Activated CD8-positive, alpha-beta T cell treated with anti-CD3 and anti-CD28 coated beads for 36 hours (primary cell): Measurements from ENCODE around the gene LUC7L2. TPM values are rescaled to one million over a fixed set of nuclear protein-coding genes. Genes with fewer than 3 reads are reported as not detected.
A peak's percentile ranks its signal among the peaks of the same experiment; 100 is the strongest.

Experiments
- ATAC-seq: fragments of 200-7000 bp; cut with Tn5 transposase; one replicate; pipeline ENCODE4 v1.10.0; 2021; ENCODE audit warnings: mild to moderate bottlenecking, moderate library complexity
- CTCF ChIA-PET: fragments of 350-600 bp; sonication (Branson Sonifier 250); formaldehyde crosslinking; loops from one replicate; lab custom pipeline; 2021; ENCODE audit warnings: antibody characterized with exemption; lab: Charles Lee
- POLR2A ChIA-PET: fragments of 350-600 bp; sonication (Branson Sonifier 250); formaldehyde crosslinking; loops from one replicate; lab custom pipeline; 2021; ENCODE audit warnings: antibody characterized with exemption; lab: Charles Lee
- DNase-seq: peaks from one replicate; pipeline ENCODE4 v3.0.0-alpha.2; 2020
- H3K27ac Mint-ChIP-seq: one replicate; pipeline ENCODE4 v1.8.0; 2021; ENCODE audit warnings: mild to moderate bottlenecking, mixed read lengths
- H3K27me3 Mint-ChIP-seq: one replicate; pipeline ENCODE4 v1.8.0; 2021; ENCODE audit warnings: mixed read lengths
- H3K36me3 Mint-ChIP-seq: one replicate; pipeline ENCODE4 v1.8.0; 2021; ENCODE audit warnings: low read depth, mixed read lengths
- H3K4me1 Mint-ChIP-seq: one replicate; pipeline ENCODE4 v1.8.0; 2021; ENCODE audit warnings: low read depth, mixed read lengths
- H3K4me3 Mint-ChIP-seq: one replicate; pipeline ENCODE4 v1.8.0; 2021; ENCODE audit warnings: mild to moderate bottlenecking, moderate library complexity, mixed read lengths
- H3K9me3 Mint-ChIP-seq: one replicate; pipeline ENCODE4 v1.8.0; 2021; ENCODE audit warnings: mixed read lengths
- intact Hi-C: fragments of 100-400 bp; cut with micrococcal nuclease; formaldehyde crosslinking; loops from one replicate; pipeline ENCODE4 v1.10.0; 2022
- total RNA-seq, 2 experiments: library from RNA; stranded (reverse); gene quantifications; one replicate each; pipeline ENCODE4 v1.2.3, GENCODE V29; 2021
- TF ChIP-seq, protein P1 (sequence below): fragments of 200-600 bp; IDR thresholded peaks from one replicate; pipeline ENCODE4 v1.8.0; 2022; ENCODE audit warnings: antibody characterized with exemption, mild to moderate bottlenecking

Gene LUC7L2
- total RNA-seq, 2 experiments from 2014 or later = 133 to 140 TPM

GRCh38 chr7:139341058-139341775 lies 18.5 kb upstream of the LUC7L2 start, which contains the start of gene FMC1:
TSS of gene FMC1 (plus strand) at chr7:139341337. CDS start at chr7:139341385, 48 bp downstream.
- ChIA-PET POLR2A (interaction anchor here (2.8 to 6.2 kb wide), 2 partner anchors 18 kb away, joined by 36 to 39 read pairs; partner anchors contain the start of gene LUC7L2), CTCF (interaction anchor here (1.4 kb wide), 1 partner anchor 8 kb away, joined by 4 read pairs; no protein-coding TSS in a partner anchor)
- Mint-ChIP-seq H3K9me3 (peaks cover 5% of the 10 kb centered on the region), H3K27me3 (peaks cover 3% of the 10 kb centered on the region), H3K27ac (peak within 1 kb of the TSS; percentile 99), H3K4me1 (peaks cover 24% of the 10 kb centered on the region), H3K4me3 (peak within 1 kb of the TSS; percentile 82), H3K36me3 (peaks cover 26% of the 10 kb centered on the region)
- intact Hi-C loops = loop anchor here (5.0 to 10.0 kb wide), 2 partner anchors 234 to 326 kb away; partner anchors contain the start of gene ZC3HAV1
- ATAC-seq (peak; percentile 68), DNase-seq (peak; percentile 95)
- TF ChIP-seq, protein P1, sequence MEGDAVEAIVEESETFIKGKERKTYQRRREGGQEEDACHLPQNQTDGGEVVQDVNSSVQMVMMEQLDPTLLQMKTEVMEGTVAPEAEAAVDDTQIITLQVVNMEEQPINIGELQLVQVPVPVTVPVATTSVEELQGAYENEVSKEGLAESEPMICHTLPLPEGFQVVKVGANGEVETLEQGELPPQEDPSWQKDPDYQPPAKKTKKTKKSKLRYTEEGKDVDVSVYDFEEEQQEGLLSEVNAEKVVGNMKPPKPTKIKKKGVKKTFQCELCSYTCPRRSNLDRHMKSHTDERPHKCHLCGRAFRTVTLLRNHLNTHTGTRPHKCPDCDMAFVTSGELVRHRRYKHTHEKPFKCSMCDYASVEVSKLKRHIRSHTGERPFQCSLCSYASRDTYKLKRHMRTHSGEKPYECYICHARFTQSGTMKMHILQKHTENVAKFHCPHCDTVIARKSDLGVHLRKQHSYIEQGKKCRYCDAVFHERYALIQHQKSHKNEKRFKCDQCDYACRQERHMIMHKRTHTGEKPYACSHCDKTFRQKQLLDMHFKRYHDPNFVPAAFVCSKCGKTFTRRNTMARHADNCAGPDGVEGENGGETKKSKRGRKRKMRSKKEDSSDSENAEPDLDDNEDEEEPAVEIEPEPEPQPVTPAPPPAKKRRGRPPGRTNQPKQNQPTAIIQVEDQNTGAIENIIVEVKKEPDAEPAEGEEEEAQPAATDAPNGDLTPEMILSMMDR = no peak

DNA sequence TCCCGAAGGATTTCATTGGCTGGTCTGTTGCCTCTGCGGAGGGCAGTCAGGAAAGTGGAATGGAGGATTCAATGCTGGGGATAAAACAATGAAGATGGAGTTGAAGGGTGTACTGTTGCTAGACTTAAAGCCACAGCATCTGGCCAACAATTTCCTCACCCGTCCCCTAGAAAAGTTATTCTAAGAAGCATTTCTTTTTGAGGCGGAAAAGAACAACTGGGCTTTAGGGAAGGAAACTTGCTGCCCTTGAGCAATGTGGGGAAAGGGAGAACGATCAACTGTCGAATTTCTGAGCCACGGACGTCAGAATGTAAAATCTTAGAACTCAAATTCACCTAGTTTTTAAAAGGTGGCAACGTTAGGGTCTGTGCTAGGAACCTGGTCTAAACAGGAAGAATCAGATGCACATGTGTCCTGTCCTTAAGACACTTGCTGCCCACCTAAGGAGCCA lies 17.9 kb upstream of the LUC7L2 start:
- Mint-ChIP-seq H3K36me3 (peaks cover 28% of the 10 kb centered on the region), H3K27ac (peak overlapping the region; percentile 99), H3K27me3 (peaks cover 3% of the 10 kb centered on the region), H3K9me3 (peaks cover 5% of the 10 kb centered on the region), H3K4me3 (peak overlapping the region; percentile 82), H3K4me1 (peaks cover 24% of the 10 kb centered on the region)
- intact Hi-C loops = loop anchor here (5.0 to 10.0 kb wide), 2 partner anchors 234 to 327 kb away; partner anchors contain the start of gene ZC3HAV1
- ChIA-PET POLR2A (interaction anchor here (1.6 to 6.2 kb wide), 2 partner anchors 14 to 17 kb away, joined by 8 to 39 read pairs; partner anchors contain the start of gene LUC7L2), CTCF (no interaction called here)
- DNase-seq (no peak), ATAC-seq (no peak)
- TF ChIP-seq, protein P1 = no peak

DNA sequence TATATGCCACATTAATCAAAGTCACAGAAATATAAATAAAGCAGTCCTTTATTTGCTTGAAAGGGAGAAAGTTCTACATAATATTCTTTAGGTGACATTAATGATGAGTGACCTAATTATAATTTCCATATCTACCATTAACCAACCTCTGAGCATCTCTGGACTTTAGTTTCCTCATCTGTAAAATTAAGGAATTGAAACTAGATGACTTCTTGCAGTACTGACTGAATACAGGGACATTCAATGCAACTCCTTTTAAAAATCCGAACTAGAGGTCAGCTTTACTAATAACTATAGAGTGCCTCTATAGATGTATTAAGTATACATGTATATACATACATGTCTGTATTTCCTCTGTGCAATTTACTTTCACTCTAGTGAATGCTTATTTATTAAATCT lies 14.7 kb upstream of the LUC7L2 start:
- no peak overlapping the region for H3K27ac Mint-ChIP-seq
- TF ChIP-seq, protein P1 = no peak
- ChIA-PET CTCF (no interaction called here), POLR2A (interaction anchor here (0.6 to 6.2 kb wide), 4 partner anchors 8 to 918 kb away, joined by 3 to 39 read pairs (median 4); partner anchors contain the start of gene LUC7L2)
- no peaks in the 10 kb centered on the region for H3K9me3 Mint-ChIP-seq
- peaks cover 3% of the 10 kb centered on the region for H3K27me3 Mint-ChIP-seq
- intact Hi-C loops = loop anchor here (10.0 kb wide), 1 partner anchor 330 kb away; no protein-coding TSS in a partner anchor
- no peak overlapping the region for H3K4me3 Mint-ChIP-seq
- ATAC-seq (no peak), DNase-seq (no peak)
- peaks cover 19% of the 10 kb centered on the region for H3K4me1 Mint-ChIP-seq
- H3K36me3 Mint-ChIP-seq = peaks cover 25% of the 10 kb centered on the region

DNA sequence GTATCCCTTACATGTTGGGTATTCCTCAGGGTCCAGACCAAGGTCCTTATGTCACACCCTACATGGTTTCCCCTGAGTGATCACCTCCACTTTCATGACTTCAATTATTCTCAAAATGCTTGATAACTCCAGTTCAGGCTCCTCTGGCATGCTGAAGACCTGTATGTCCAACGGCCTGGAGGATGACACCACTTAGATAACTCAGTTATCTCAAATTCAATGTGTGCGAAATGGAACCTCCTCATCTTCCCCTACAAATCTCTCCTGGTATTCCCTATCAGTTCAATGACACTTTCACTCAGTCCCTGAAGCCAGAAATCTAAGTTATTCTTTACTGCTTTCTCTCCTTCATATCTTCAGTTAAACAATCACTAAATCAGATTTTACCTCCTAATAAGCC lies 8.7 kb upstream of the LUC7L2 start:
- no peaks in the 10 kb centered on the region for H3K9me3 Mint-ChIP-seq
- no peak for DNase-seq
- no peak for ATAC-seq
- no peak overlapping the region for H3K27ac Mint-ChIP-seq
- H3K4me1 Mint-ChIP-seq = peaks cover 5% of the 10 kb centered on the region
- TF ChIP-seq, protein P1 = no peak
- ChIA-PET POLR2A (no interaction called here), CTCF (no interaction called here)
- intact Hi-C loops = no loop called here
- H3K27me3 Mint-ChIP-seq = no peaks in the 10 kb centered on the region
- H3K36me3 Mint-ChIP-seq = peaks cover 25% of the 10 kb centered on the region
- H3K4me3 Mint-ChIP-seq = no peak overlapping the region
